ENCODE measurements around the gene PGC.

The PGC gene

GRCh38 chr6:41730531-41731436 is 16.4 kb downstream of the PGC start:
- CTCF ChIA-PET: no interaction called here
- DNase-seq (ENCODE audit: extremely low spot score): no peak
- POLR2A ChIA-PET: interaction anchor here (0.9 kb wide), 1 partner anchor 36 kb away, joined by 3 read pairs; no protein-coding TSS in a partner anchor
- TF ChIP-seq FOXM1 (IDR thresholded peaks at IDR 0.05; ENCODE audit: borderline replicate concordance): no peak
- TF ChIP-seq TARDBP (IDR thresholded peaks at IDR 0.05): no peak
- no peak for TF ChIP-seq LEF1 (IDR thresholded peaks at IDR 0.05; ENCODE audit: borderline replicate concordance)
- no peak for TF ChIP-seq ZNF384 (IDR thresholded peaks at IDR 0.05)
- TF ChIP-seq HDGF (IDR thresholded peaks at IDR 0.05; ENCODE audit: borderline replicate concordance): no peak
- TF ChIP-seq CTBP1 (IDR thresholded peaks at IDR 0.05; ENCODE audit: borderline replicate concordance): no peak
- TF ChIP-seq PKNOX1 (IDR thresholded peaks at IDR 0.05): no peak
- TF ChIP-seq FOXA1 (IDR thresholded peaks at IDR 0.05): no peak
- TF ChIP-seq L3MBTL2 (conservative IDR thresholded peaks at IDR 0.05): no peak
- no peak for TF ChIP-seq ARNT (IDR thresholded peaks at IDR 0.05)
- TF ChIP-seq FOXK2 (IDR thresholded peaks at IDR 0.05): no peak
- no peak for TF ChIP-seq BHLHE40 (IDR thresholded peaks at IDR 0.05; ENCODE audit: borderline replicate concordance)
- TF ChIP-seq SP1 (IDR thresholded peaks at IDR 0.05): no peak
- no peak for TF ChIP-seq NFRKB (IDR thresholded peaks at IDR 0.05)
- TF ChIP-seq ELF4 (IDR thresholded peaks at IDR 0.05): no peak
- TF ChIP-seq SUZ12 (IDR thresholded peaks at IDR 0.05): no peak

- CTCF ChIA-PET: no interaction called here
- no peak for DNase-seq (ENCODE audit: extremely low spot score)
- TF ChIP-seq FOXK2 (IDR thresholded peaks at IDR 0.05) (no peak), FOXA1 (IDR thresholded peaks at IDR 0.05) (no peak), ELF4 (IDR thresholded peaks at IDR 0.05) (no peak), FOXM1 (IDR thresholded peaks at IDR 0.05; ENCODE audit: borderline replicate concordance) (no peak), L3MBTL2 (conservative IDR thresholded peaks at IDR 0.05) (no peak), NFRKB (IDR thresholded peaks at IDR 0.05) (no peak), PKNOX1 (IDR thresholded peaks at IDR 0.05) (no peak), SUZ12 (IDR thresholded peaks at IDR 0.05) (no peak)
- POLR2A ChIA-PET: no interaction called here
Measured at GRCh38 chr6:41729624-41730023, 17.6 kb downstream of the PGC start.

GRCh38 chr6:41728954-41729353 is 18.2 kb downstream of the PGC start:
- DNase-seq (ENCODE audit: extremely low spot score): no peak
- TF ChIP-seq FOXA1 (IDR thresholded peaks at IDR 0.05) (no peak), SP1 (IDR thresholded peaks at IDR 0.05) (no peak), ARNT (IDR thresholded peaks at IDR 0.05) (no peak), TARDBP (IDR thresholded peaks at IDR 0.05) (no peak), FOXK2 (IDR thresholded peaks at IDR 0.05) (no peak), L3MBTL2 (conservative IDR thresholded peaks at IDR 0.05) (no peak), HDGF (IDR thresholded peaks at IDR 0.05; ENCODE audit: borderline replicate concordance) (no peak), ELF4 (IDR thresholded peaks at IDR 0.05) (no peak), ZNF384 (IDR thresholded peaks at IDR 0.05) (no peak), PKNOX1 (IDR thresholded peaks at IDR 0.05) (no peak), SUZ12 (IDR thresholded peaks at IDR 0.05) (no peak), CTBP1 (IDR thresholded peaks at IDR 0.05; ENCODE audit: borderline replicate concordance) (no peak), LEF1 (IDR thresholded peaks at IDR 0.05; ENCODE audit: borderline replicate concordance) (no peak), NFRKB (IDR thresholded peaks at IDR 0.05) (no peak), BHLHE40 (IDR thresholded peaks at IDR 0.05; ENCODE audit: borderline replicate concordance) (no peak)
- POLR2A ChIA-PET: no interaction called here
- CTCF ChIA-PET: no interaction called here

GRCh38 chr6:41728073-41728936 is 18.9 kb downstream of the PGC start:
- no peak for TF ChIP-seq ELF4 (IDR thresholded peaks at IDR 0.05)
- no peak for TF ChIP-seq FOXA1 (IDR thresholded peaks at IDR 0.05)
- TF ChIP-seq ARNT (IDR thresholded peaks at IDR 0.05): no peak
- no peak for TF ChIP-seq CTBP1 (IDR thresholded peaks at IDR 0.05; ENCODE audit: borderline replicate concordance)
- POLR2A ChIA-PET: no interaction called here
- DNase-seq (ENCODE audit: extremely low spot score): no peak
- CTCF ChIA-PET: no interaction called here

- DNase-seq (ENCODE audit: extremely low spot score): no peak
- ChIA-PET CTCF (no interaction called here), POLR2A (interaction anchor here (0.5 kb wide), 1 partner anchor 1062 kb away, joined by 3 read pairs; no protein-coding TSS in a partner anchor)
- TF ChIP-seq BHLHE40 (IDR thresholded peaks at IDR 0.05; ENCODE audit: borderline replicate concordance) (no peak), SP1 (IDR thresholded peaks at IDR 0.05) (no peak), NFRKB (IDR thresholded peaks at IDR 0.05) (no peak), ZNF384 (IDR thresholded peaks at IDR 0.05) (no peak), CTBP1 (IDR thresholded peaks at IDR 0.05; ENCODE audit: borderline replicate concordance) (no peak), FOXA1 (IDR thresholded peaks at IDR 0.05) (no peak), LEF1 (IDR thresholded peaks at IDR 0.05; ENCODE audit: borderline replicate concordance) (no peak), SUZ12 (IDR thresholded peaks at IDR 0.05) (no peak), HDGF (IDR thresholded peaks at IDR 0.05; ENCODE audit: borderline replicate concordance) (no peak), ARNT (IDR thresholded peaks at IDR 0.05) (no peak), ELF4 (IDR thresholded peaks at IDR 0.05) (no peak)
Measured at GRCh38 chr6:41727705-41728072, 19.5 kb downstream of the PGC start.
